WTC11 (cell line): ENCODE results near the gene TP53BP1. TPM values are rescaled to one million over a fixed set of nuclear protein-coding genes. Genes with fewer than 3 reads are reported as not detected.
"Not testable (repeated sequence)": the region's sequence is repeated elsewhere in the genome, so short reads cannot be mapped to it uniquely, and the experiment has no call there.

ENCODE experiments used
- ATAC-seq: fragments of 200-7000 bp; cut with Tn5 transposase; 2 replicates; pipeline ENCODE4 v1.10.0; 2021; ENCODE audit warnings: mild to moderate bottlenecking, moderate library complexity
- CTCF ChIA-PET: fragments of 300-600 bp; sonication (Branson Sonifier 250); formaldehyde crosslinking; loops from one replicate; lab custom pipeline; 2021; ENCODE audit warnings: antibody characterized with exemption; lab: Charles Lee
- POLR2A ChIA-PET: fragments of 350-600 bp; sonication (Branson Sonifier 250); formaldehyde crosslinking; loops from one replicate; lab custom pipeline; 2021; ENCODE audit warnings: antibody characterized with exemption; lab: Charles Lee
- DNase-seq: peaks from one replicate; pipeline ENCODE4 v3.0.0; 2021; ENCODE audit warnings: low spot score
- H3K27ac Mint-ChIP-seq: 2 replicates; pipeline ENCODE4 v1.8.0; 2021; ENCODE audit warnings: mixed read lengths
- H3K27me3 Mint-ChIP-seq: 2 replicates; pipeline ENCODE4 v1.8.0; 2021; ENCODE audit warnings: low read depth, mild to moderate bottlenecking, moderate library complexity, mixed read lengths
- H3K36me3 Mint-ChIP-seq: 2 replicates; pipeline ENCODE4 v1.8.0; 2021; ENCODE audit warnings: mixed read lengths
- H3K4me1 Mint-ChIP-seq: 2 replicates; pipeline ENCODE4 v1.8.0; 2022; ENCODE audit warnings: mixed read lengths
- H3K4me3 Mint-ChIP-seq: 2 replicates; pipeline ENCODE4 v1.8.0; 2021; ENCODE audit warnings: mild to moderate bottlenecking, moderate library complexity, mixed read lengths
- H3K9me3 Mint-ChIP-seq: 2 replicates; pipeline ENCODE4 v1.8.0; 2021; ENCODE audit warnings: mixed read lengths
- AR ChIP-seq: fragments of 250-450 bp; sonication (Bioruptor Pico); IDR thresholded peaks from 2 replicates; pipeline ENCODE4 v1.9.0; 2021; ENCODE audit warnings: mild to moderate bottlenecking
- ATF1 ChIP-seq: sonication (generic); formaldehyde crosslinking; IDR thresholded peaks from 2 replicates; pipeline ENCODE4 v1.8.1; 2023; ENCODE audit warnings: mild to moderate bottlenecking, moderate library complexity, missing genetic modification reagents
- CBFB ChIP-seq: sonication (generic); formaldehyde crosslinking; IDR thresholded peaks from 2 replicates; pipeline ENCODE4 v1.8.1; 2022; ENCODE audit warnings: mild to moderate bottlenecking, low read depth, missing genetic modification reagents
- E2F4 ChIP-seq: sonication (generic); formaldehyde crosslinking; IDR thresholded peaks from 2 replicates; pipeline ENCODE4 v1.8.1; 2022; ENCODE audit warnings: low read depth, mild to moderate bottlenecking, moderate library complexity, missing genetic modification reagents, borderline replicate concordance
- EMX1 ChIP-seq: fragments of 250-450 bp; sonication (Bioruptor Pico); IDR thresholded peaks from 2 replicates; pipeline ENCODE4 v1.8.0; 2021; ENCODE audit warnings: mild to moderate bottlenecking
- FOXP4 ChIP-seq: sonication (generic); formaldehyde crosslinking; IDR thresholded peaks from 2 replicates; pipeline ENCODE4 v1.8.0; 2022; ENCODE audit warnings: mild to moderate bottlenecking, missing genetic modification reagents
- NR3C1 ChIP-seq: sonication (generic); formaldehyde crosslinking; conservative IDR thresholded peaks from 2 replicates; pipeline ENCODE4 v1.8.1; 2023; ENCODE audit warnings: low read depth, mild to moderate bottlenecking, missing genetic modification reagents
- PRRX2 ChIP-seq: fragments of 250-450 bp; sonication (Bioruptor Pico); IDR thresholded peaks from 2 replicates; pipeline ENCODE4 v1.8.0; 2021; ENCODE audit warnings: mild to moderate bottlenecking
- RORB ChIP-seq: fragments of 250-450 bp; sonication (Bioruptor Pico); IDR thresholded peaks from 2 replicates; pipeline ENCODE4 v1.9.0; 2021; ENCODE audit warnings: mild to moderate bottlenecking
- TEAD1 ChIP-seq: sonication (generic); formaldehyde crosslinking; IDR thresholded peaks from 2 replicates; pipeline ENCODE4 v1.8.0; 2022; ENCODE audit warnings: mild to moderate bottlenecking, missing genetic modification reagents
- TP53 ChIP-seq: sonication (generic); formaldehyde crosslinking; IDR thresholded peaks from 2 replicates; pipeline ENCODE4 v1.8.1; 2023; ENCODE audit warnings: mild to moderate bottlenecking, missing genetic modification reagents
- USF2 ChIP-seq: sonication (generic); formaldehyde crosslinking; IDR thresholded peaks from 2 replicates; pipeline ENCODE4 v1.8.1; 2023; ENCODE audit warnings: mild to moderate bottlenecking, missing genetic modification reagents, moderate library complexity
- total RNA-seq: library from RNA; stranded (reverse); gene quantifications from 3 replicates; pipeline ENCODE4 v1.2.3, GENCODE V29; 2021
- TF ChIP-seq, protein P1 (sequence below): fragments of 200-600 bp; IDR thresholded peaks from 2 replicates; pipeline ENCODE4 v1.8.0; 2022; ENCODE audit warnings: antibody characterized with exemption
- TF ChIP-seq, protein P2 (sequence below): fragments of 250-450 bp; sonication (Bioruptor Pico); IDR thresholded peaks from 2 replicates; pipeline ENCODE4 v1.8.0; 2021; ENCODE audit warnings: mild to moderate bottlenecking

The TP53BP1 gene
- total RNA-seq, 1 experiment from 2014 or later = 67.1 TPM

DNA sequence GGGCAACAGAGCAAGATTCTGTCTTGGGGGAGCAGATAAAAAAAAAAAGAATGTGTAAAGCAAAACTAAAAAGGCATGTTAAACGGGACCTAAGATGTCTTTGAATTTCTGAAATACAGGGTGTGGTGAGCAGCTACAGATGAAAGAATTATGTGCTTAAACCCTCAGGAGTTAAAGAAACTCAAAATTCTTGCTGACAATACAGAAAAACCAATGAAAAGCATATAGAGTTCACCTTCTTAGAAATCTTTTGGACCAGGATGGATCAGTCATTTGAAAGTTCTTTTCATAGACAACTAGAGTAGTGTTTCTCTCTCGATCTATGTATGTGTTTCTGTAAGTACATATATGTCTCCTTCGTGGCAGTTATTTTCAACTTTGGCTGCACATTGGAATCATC, 90.7 kb downstream of the TP53BP1 start (continued):
- TF ChIP-seq FOXP4 (no peak), TEAD1 (CRISPR knock-in tag) (no peak), USF2 (no peak), PRRX2 (CRISPR knock-in tag) (no peak), EMX1 (CRISPR knock-in tag) (no peak), E2F4 (CRISPR knock-in tag) (no peak), RORB (CRISPR knock-in tag) (no peak), ATF1 (CRISPR knock-in tag) (no peak)
- TF ChIP-seq, all 79 proteins: peak for 0

- H3K9me3 Mint-ChIP-seq, H3K4me3 Mint-ChIP-seq, H3K4me1 Mint-ChIP-seq, CTCF ChIA-PET, POLR2A ChIA-PET, H3K27me3 Mint-ChIP-seq, H3K27ac Mint-ChIP-seq, ATAC-seq, DNase-seq: not testable (repeated sequence)
- H3K36me3 Mint-ChIP-seq = peaks cover 28% of the 10 kb centered on the region
Observed at GRCh38 chr15:43393592-43393991, 99.4 kb downstream of the TP53BP1 start.

DNA sequence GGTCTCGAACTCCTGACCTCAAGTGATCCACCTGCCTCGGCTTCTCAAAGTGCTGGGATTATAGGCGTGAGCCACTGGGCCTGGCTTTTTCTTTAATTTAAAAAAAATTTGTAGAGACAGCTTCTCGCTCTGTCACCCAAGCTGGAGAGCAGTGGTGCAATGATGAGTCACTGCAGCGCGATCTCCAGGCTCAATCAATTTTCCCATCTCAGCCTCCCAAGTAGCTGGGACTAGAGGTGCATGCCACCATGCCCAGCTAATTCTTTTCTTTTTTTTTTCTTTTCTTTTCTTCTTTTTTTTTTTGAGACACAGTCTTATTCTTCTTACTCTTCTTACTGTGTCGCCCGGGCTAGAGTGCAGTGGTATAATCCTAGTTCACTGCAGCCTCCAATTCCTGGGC, 102.2 kb downstream of the TP53BP1 start:
- no peak for ATAC-seq
- no peaks in the 10 kb centered on the region for H3K4me1 Mint-ChIP-seq
- TF ChIP-seq, protein P1, sequence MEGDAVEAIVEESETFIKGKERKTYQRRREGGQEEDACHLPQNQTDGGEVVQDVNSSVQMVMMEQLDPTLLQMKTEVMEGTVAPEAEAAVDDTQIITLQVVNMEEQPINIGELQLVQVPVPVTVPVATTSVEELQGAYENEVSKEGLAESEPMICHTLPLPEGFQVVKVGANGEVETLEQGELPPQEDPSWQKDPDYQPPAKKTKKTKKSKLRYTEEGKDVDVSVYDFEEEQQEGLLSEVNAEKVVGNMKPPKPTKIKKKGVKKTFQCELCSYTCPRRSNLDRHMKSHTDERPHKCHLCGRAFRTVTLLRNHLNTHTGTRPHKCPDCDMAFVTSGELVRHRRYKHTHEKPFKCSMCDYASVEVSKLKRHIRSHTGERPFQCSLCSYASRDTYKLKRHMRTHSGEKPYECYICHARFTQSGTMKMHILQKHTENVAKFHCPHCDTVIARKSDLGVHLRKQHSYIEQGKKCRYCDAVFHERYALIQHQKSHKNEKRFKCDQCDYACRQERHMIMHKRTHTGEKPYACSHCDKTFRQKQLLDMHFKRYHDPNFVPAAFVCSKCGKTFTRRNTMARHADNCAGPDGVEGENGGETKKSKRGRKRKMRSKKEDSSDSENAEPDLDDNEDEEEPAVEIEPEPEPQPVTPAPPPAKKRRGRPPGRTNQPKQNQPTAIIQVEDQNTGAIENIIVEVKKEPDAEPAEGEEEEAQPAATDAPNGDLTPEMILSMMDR = no peak
- TF ChIP-seq USF2 (no peak), TP53 (CRISPR knock-in tag) (no peak), CBFB (CRISPR knock-in tag) (no peak), NR3C1 (CRISPR knock-in tag) (no peak), AR (CRISPR knock-in tag) (no peak)
- TF ChIP-seq, protein P2, sequence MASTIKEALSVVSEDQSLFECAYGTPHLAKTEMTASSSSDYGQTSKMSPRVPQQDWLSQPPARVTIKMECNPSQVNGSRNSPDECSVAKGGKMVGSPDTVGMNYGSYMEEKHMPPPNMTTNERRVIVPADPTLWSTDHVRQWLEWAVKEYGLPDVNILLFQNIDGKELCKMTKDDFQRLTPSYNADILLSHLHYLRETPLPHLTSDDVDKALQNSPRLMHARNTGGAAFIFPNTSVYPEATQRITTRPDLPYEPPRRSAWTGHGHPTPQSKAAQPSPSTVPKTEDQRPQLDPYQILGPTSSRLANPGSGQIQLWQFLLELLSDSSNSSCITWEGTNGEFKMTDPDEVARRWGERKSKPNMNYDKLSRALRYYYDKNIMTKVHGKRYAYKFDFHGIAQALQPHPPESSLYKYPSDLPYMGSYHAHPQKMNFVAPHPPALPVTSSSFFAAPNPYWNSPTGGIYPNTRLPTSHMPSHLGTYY = no peak
- TF ChIP-seq, all 79 proteins: peak for 0
- peaks cover 29% of the 10 kb centered on the region for H3K36me3 Mint-ChIP-seq
- ChIA-PET CTCF (interaction anchor here (0.7 to 2.3 kb wide), 3 partner anchors 13 to 165 kb away, joined by 3 to 12 read pairs (median 3); no protein-coding TSS in a partner anchor), POLR2A (no interaction called here)
- DNase-seq = no peak
- no peak overlapping the region for H3K4me3 Mint-ChIP-seq
- no peaks in the 10 kb centered on the region for H3K27me3 Mint-ChIP-seq
- H3K27ac Mint-ChIP-seq = no peak overlapping the region
- peaks cover 3% of the 10 kb centered on the region; the same call in 1 of the 2 replicates for H3K9me3 Mint-ChIP-seq
